ENCODE measurements around the gene PHF20. TPM values are rescaled to one million over a fixed set of nuclear protein-coding genes. Genes with fewer than 3 reads are reported as not detected.

Gene PHF20
- total and polyA plus RNA-seq, 2 of the 8 experiments (the other 6 are each of a cell fraction or from before 2014, with no cell fraction given): 25.6 to 70.1 TPM

DNA sequence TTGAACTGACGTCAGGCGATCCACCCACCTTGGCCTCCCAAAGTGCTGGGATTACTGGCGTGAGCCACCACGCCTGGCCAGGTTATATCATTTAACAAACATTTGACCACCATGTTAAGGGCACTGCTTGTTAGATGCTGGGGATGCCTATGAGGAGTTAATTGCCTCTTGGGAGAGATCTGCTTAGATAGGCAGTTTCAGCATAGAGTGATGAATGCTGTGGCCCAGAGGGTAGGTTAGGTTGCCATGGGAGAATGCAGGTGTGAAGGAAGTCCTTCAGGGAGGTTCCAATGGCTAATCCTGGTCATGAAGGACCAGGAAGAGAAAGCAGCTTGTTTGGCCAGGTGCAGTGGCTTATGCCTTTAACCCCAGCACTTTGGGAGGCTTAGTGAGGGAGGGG, 17.0 kb downstream of the PHF20 start:
- Histone ChIP-seq H2BK15ac (ENCODE audit: low read length) (no peak overlapping the region; the same call in 1 of the 2 replicates), H3K18ac (ENCODE audit: extremely low read depth, low read length) (no peak overlapping the region), H4K8ac (ENCODE audit: extremely low read depth, insufficient read depth, low read length) (no peak overlapping the region), H3K56ac (replicated peaks; ENCODE audit: insufficient read length, low read depth, low read length) (no peak overlapping the region), H4K91ac (replicated peaks; ENCODE audit: insufficient read length, low read length) (no peak overlapping the region), H2BK5ac (ENCODE audit: low read depth, low read length) (no peak overlapping the region), H3K27me3 (replicated peaks in 1 of 4; ENCODE audit: control insufficient read depth in 3 of 4, extremely low read depth in 1 of 4, insufficient read depth in 3 of 4, low read length in 3 of 4) (no peaks in the 10 kb centered on the region), H4K5ac (ENCODE audit: insufficient read length, low read depth, low read length) (no peak overlapping the region), H3K9me3 (ENCODE audit: insufficient read depth in 2 of 2, low read depth in 1 of 2, low read length in 1 of 2) (no peaks in the 10 kb centered on the region), H3K4me1 (replicated peaks in 1 of 4; ENCODE audit: control insufficient read depth in 3 of 4, insufficient read depth in 4 of 4, low read length in 3 of 4) (no peaks in the 10 kb centered on the region; a peak in 1 of 7 replicates), H4K20me1 (replicated peaks in 1 of 2; ENCODE audit: control insufficient read depth in 1 of 2, insufficient read depth in 2 of 2, low read length in 2 of 2) (peaks cover 3 to 5% of the 10 kb centered on the region in 2 experiments), H2BK20ac (ENCODE audit: low read length) (no peak overlapping the region), H3K4ac (replicated peaks; ENCODE audit: insufficient read length, low read depth, low read length) (no peak overlapping the region), H2AFZ (ENCODE audit: low read length) (no peak overlapping the region), H3K79me1 (ENCODE audit: low read depth, low read length) (peaks cover 13% of the 10 kb centered on the region), H3K36me3 (ENCODE audit: control insufficient read depth in 2 of 4, insufficient read depth in 4 of 4, low read length in 3 of 4) (no peaks in the 10 kb centered on the region), H3K4me3 (ENCODE audit: extremely low read depth in 1 of 4, insufficient read depth in 2 of 4, low read depth in 3 of 4, low read length in 4 of 4) (no peak overlapping the region), H3K23me2 (ENCODE audit: low read depth, low read length) (no peaks in the 10 kb centered on the region), H3K9ac (replicated peaks in 1 of 4; ENCODE audit: extremely low read depth in 1 of 4, low read depth in 3 of 4, low read length in 3 of 4) (no peak overlapping the region), H2BK12ac (ENCODE audit: low read depth, low read length) (no peak overlapping the region), H3K79me2 (ENCODE audit: control insufficient read depth in 1 of 2, insufficient read depth in 2 of 2, low read length in 2 of 2) (peaks cover 4 to 54% of the 10 kb centered on the region in 2 experiments; a peak in 3 of 4 replicates), H3K4me2 (ENCODE audit: insufficient read depth in 1 of 2, low read depth in 2 of 2, low read length in 2 of 2) (no peak overlapping the region), H3K27ac (ENCODE audit: low read depth, low read length) (no peak overlapping the region), H3K23ac (ENCODE audit: insufficient read length) (no peak overlapping the region), H2BK120ac (replicated peaks; ENCODE audit: low read depth, low read length) (no peak overlapping the region), H3K14ac (ENCODE audit: insufficient read length) (no peak overlapping the region), H2AK5ac (ENCODE audit: low read depth, low read length) (no peak overlapping the region)
- ChIA-PET POLR2A (ENCODE audit: partially characterized antibody) (no interaction called here), CTCF (ENCODE audit: partially characterized antibody) (no interaction called here)
- DNase-seq (ENCODE audit: low read depth in 1 of 2, low spot score in 2 of 2) (no peak), FAIRE-seq (no peak)
- 93% methylated on average over 4 of the region's 4 CpGs; no CpG with 5 or more reads in 1 of the 2 experiments for WGBS, 2 experiments (ENCODE audit: extremely low coverage in 1 of 2, insufficient coverage in 1 of 2, insufficient read length in 1 of 2, insufficient replicate concordance in 2 of 2, low coverage in 1 of 2, low lambda C conversion rate in 2 of 2, missing lambda C conversion rate in 1 of 2)
- TF ChIP-seq EGR1 (IDR thresholded peaks at IDR 0.05; ENCODE audit: borderline replicate concordance, low read depth, low read length) (no peak), NRF1 (IDR thresholded peaks at IDR 0.05; ENCODE audit: low read depth, low read length) (no peak), SIRT6 (IDR thresholded peaks at IDR 0.05; ENCODE audit: low read length) (no peak), RAD21 (IDR thresholded peaks at IDR 0.05 in 1 of 2, conservative IDR thresholded peaks at IDR 0.05 in 1 of 2; ENCODE audit: low read depth in 2 of 2, low read length in 2 of 2) (no peak), TAF7 (optimal IDR thresholded peaks at IDR 0.05; ENCODE audit: borderline replicate concordance, low read depth, low read length) (no peak), BACH1 (IDR thresholded peaks at IDR 0.05; ENCODE audit: low read length) (no peak), TEAD4 (IDR thresholded peaks at IDR 0.05; ENCODE audit: low read depth, low read length) (no peak), EP300 (IDR thresholded peaks at IDR 0.05; ENCODE audit: borderline replicate concordance in 1 of 2, low read depth in 2 of 2, low read length in 2 of 2) (no peak)
- TF ChIP-seq, protein P1, sequence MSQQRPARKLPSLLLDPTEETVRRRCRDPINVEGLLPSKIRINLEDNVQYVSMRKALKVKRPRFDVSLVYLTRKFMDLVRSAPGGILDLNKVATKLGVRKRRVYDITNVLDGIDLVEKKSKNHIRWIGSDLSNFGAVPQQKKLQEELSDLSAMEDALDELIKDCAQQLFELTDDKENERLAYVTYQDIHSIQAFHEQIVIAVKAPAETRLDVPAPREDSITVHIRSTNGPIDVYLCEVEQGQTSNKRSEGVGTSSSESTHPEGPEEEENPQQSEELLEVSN (IDR thresholded peaks at IDR 0.05): no peak
- TF ChIP-seq, protein P2, sequence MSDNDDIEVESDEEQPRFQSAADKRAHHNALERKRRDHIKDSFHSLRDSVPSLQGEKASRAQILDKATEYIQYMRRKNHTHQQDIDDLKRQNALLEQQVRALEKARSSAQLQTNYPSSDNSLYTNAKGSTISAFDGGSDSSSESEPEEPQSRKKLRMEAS (IDR thresholded peaks at IDR 0.05): no peak
- TF ChIP-seq, protein P3, sequence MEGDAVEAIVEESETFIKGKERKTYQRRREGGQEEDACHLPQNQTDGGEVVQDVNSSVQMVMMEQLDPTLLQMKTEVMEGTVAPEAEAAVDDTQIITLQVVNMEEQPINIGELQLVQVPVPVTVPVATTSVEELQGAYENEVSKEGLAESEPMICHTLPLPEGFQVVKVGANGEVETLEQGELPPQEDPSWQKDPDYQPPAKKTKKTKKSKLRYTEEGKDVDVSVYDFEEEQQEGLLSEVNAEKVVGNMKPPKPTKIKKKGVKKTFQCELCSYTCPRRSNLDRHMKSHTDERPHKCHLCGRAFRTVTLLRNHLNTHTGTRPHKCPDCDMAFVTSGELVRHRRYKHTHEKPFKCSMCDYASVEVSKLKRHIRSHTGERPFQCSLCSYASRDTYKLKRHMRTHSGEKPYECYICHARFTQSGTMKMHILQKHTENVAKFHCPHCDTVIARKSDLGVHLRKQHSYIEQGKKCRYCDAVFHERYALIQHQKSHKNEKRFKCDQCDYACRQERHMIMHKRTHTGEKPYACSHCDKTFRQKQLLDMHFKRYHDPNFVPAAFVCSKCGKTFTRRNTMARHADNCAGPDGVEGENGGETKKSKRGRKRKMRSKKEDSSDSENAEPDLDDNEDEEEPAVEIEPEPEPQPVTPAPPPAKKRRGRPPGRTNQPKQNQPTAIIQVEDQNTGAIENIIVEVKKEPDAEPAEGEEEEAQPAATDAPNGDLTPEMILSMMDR (IDR thresholded peaks at IDR 0.05; ENCODE audit: control extremely low read depth in 1 of 3, insufficient read depth in 1 of 3, low read depth in 1 of 3, low read length in 3 of 3): no peak
